NB4 (cell line): ENCODE data around the gene WDR89.
"Not testable (repeated sequence)": the region's sequence is repeated elsewhere in the genome, so short reads cannot be mapped to it uniquely, and the experiment has no call there.

ENCODE experiments used
- DNase-seq: peaks from one replicate; pipeline ENCODE4 v3.0.0; 2010; ENCODE audit warnings: low read depth
- H3K4me3 ChIP-seq: one replicate; pipeline ENCODE4 v1.5.1; 2011; ENCODE audit warnings: mild to moderate bottlenecking, low read depth, low read length, moderate library complexity
- CTCF ChIP-seq: IDR thresholded peaks from one replicate; pipeline ENCODE4 v1.5.1; 2012; ENCODE audit warnings: low read depth, low read length
- MYC ChIP-seq: IDR thresholded peaks from 2 replicates; pipeline ENCODE4 v1.6.1; 2011; ENCODE audit warnings: low read depth, low read length
- POLR2A ChIP-seq: IDR thresholded peaks from 2 replicates; pipeline ENCODE4 v1.6.1; 2011; ENCODE audit warnings: mild to moderate bottlenecking; ENCODE audit not compliant: insufficient read length; ENCODE audit errors: extremely low read depth
- TF ChIP-seq, protein P1 (sequence below): IDR thresholded peaks from 2 replicates; pipeline ENCODE4 v1.6.1; 2011; ENCODE audit warnings: low read depth, low read length

Gene WDR89

GRCh38 chr14:63598807-63599206 is 42.9 kb downstream of the WDR89 start:
- TF ChIP-seq POLR2A, result no peak
- TF ChIP-seq, protein P1, sequence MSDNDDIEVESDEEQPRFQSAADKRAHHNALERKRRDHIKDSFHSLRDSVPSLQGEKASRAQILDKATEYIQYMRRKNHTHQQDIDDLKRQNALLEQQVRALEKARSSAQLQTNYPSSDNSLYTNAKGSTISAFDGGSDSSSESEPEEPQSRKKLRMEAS, result no peak
- TF ChIP-seq MYC, result no peak
- no peak for TF ChIP-seq CTCF
- no peak overlapping the region for H3K4me3 ChIP-seq
- no peak for DNase-seq

DNA sequence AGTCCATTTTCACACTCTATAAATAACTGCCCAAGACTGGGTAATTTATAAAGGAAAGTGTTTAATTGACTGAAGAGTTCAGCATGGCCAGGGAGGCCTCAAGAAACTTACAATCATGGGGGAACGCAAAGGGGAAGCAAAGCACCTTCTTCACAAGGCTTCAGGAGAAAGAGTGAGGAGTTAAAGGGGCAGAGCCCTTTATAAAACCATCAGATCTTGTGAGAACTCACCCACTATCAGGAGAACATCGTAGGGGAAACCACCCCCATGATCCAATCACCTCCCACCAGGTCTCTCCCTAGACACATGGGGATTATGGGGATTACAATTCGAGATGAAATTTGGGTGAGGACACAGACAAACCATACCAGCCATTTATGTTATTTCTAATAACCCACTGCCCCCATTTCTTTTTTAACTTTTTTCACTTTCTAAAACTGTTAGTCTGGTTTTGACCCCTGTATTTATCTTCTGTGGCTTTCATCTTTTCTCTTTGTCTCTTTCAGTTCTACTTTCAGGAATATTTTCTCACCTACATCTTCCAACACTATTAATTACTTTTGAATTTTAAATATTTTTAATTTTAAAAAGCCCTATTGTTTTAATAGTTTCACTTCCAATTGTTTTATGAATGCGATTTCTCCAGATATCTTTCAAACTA is 44.5 kb downstream of the WDR89 start:
- H3K4me3 ChIP-seq, result no peak overlapping the region
- TF ChIP-seq, protein P1, result no peak
- TF ChIP-seq MYC, result no peak
- no peak for TF ChIP-seq POLR2A
- no peak for TF ChIP-seq CTCF
- no peak for DNase-seq

- no peak overlapping the region for H3K4me3 ChIP-seq
- DNase-seq, result no peak
- TF ChIP-seq POLR2A (no peak), MYC (no peak), CTCF (no peak)
- TF ChIP-seq, protein P1, result no peak
Measured at GRCh38 chr14:63594455-63595372, 47.0 kb downstream of the WDR89 start.

GRCh38 chr14:63583046-63583445 is 58.6 kb downstream of the WDR89 start:
- DNase-seq, result not testable (repeated sequence)

DNA sequence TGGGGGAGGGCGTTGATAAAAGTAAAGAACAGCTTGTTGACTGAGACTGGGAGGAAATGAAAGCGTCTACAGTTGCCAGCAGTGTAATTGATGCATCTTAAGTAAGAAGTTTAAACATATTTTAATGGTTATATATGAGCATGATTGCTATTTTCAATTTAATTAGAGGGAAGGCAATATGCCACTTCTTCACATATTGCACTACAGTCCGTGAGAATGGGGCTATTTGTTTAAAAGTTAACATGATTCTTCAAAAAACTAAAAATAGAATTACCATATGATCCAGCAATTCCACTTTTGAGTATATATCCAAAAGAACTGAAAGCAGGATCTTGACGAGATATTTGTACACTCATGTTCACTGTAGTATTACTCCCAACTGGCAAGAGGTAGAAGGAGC is 60.2 kb downstream of the WDR89 start:
- TF ChIP-seq, protein P1, result no peak
- no peak for TF ChIP-seq CTCF
- no peak for TF ChIP-seq MYC
- TF ChIP-seq POLR2A, result no peak
- H3K4me3 ChIP-seq, result no peak overlapping the region
- no peak for DNase-seq

More at GRCh38 chr14:63583046-63583445, 58.6 kb downstream of the WDR89 start:
- not testable (repeated sequence) for H3K4me3 ChIP-seq

- TF ChIP-seq MYC, result no peak
- no peak for TF ChIP-seq CTCF
- TF ChIP-seq, protein P1, result no peak
- TF ChIP-seq POLR2A, result no peak
Measured at GRCh38 chr14:63578300-63578699, 63.4 kb downstream of the WDR89 start.

More at GRCh38 chr14:63578300-63578699, 63.4 kb downstream of the WDR89 start:
- DNase-seq, result no peak
- H3K4me3 ChIP-seq, result no peak overlapping the region
